BJ (cell line): ENCODE measurements around the gene OIT3. TPM values are rescaled to one million over a fixed set of nuclear protein-coding genes. Genes with fewer than 3 reads are reported as not detected.
"Not testable (repeated sequence)": the region's sequence is repeated elsewhere in the genome, so short reads cannot be mapped to it uniquely, and the experiment has no call there.

Experiments
- CTCF ChIA-PET: fragments of 350-600 bp; formaldehyde crosslinking; extraction: SDS; loops from one replicate; lab custom pipeline; 2021; ENCODE audit warnings: antibody characterized with exemption, inconsistent platforms; lab: Yijun Ruan, JAX
- POLR2A ChIA-PET: fragments of 300-600 bp; sonication (Branson Sonifier 250); formaldehyde crosslinking; extraction: SDS; loops from one replicate; lab custom pipeline; 2021; ENCODE audit warnings: antibody characterized with exemption; lab: Charles Lee
- DNase-seq: peaks from one replicate; pipeline ENCODE4 v3.0.0-alpha.2; 2011; ENCODE audit warnings: low read depth
- H3K27me3 ChIP-seq: 2 replicates; pipeline ENCODE4 v1.6.0; 2011; ENCODE audit warnings: low read length; ENCODE audit not compliant: control insufficient read depth, insufficient read depth
- H3K36me3 ChIP-seq: 2 replicates; pipeline ENCODE4 v1.5.1; 2011; ENCODE audit warnings: low read length; ENCODE audit not compliant: control insufficient read depth, insufficient read depth
- H3K4me3 ChIP-seq: 2 replicates; pipeline ENCODE4 v1.5.1; 2011; ENCODE audit warnings: low read depth, mild to moderate bottlenecking, control low read depth, low read length
- polyA plus RNA-seq: library from polyadenylated mRNA; depleted of rRNA; stranded (reverse); fragments of >200 nt; gene quantifications from 2 replicates; pipeline ENCODE4 v1.2.3, GENCODE V29; 2011
- TF ChIP-seq, protein P1 (sequence below): IDR thresholded peaks from 2 replicates; pipeline ENCODE4 v1.5.1; 2011; ENCODE audit warnings: low read depth, mild to moderate bottlenecking, control low read depth, inconsistent platforms, low read length, moderate library complexity; ENCODE audit not compliant: insufficient read depth

The OIT3 gene
- polyA plus RNA-seq, 1 experiment = not detected

DNA sequence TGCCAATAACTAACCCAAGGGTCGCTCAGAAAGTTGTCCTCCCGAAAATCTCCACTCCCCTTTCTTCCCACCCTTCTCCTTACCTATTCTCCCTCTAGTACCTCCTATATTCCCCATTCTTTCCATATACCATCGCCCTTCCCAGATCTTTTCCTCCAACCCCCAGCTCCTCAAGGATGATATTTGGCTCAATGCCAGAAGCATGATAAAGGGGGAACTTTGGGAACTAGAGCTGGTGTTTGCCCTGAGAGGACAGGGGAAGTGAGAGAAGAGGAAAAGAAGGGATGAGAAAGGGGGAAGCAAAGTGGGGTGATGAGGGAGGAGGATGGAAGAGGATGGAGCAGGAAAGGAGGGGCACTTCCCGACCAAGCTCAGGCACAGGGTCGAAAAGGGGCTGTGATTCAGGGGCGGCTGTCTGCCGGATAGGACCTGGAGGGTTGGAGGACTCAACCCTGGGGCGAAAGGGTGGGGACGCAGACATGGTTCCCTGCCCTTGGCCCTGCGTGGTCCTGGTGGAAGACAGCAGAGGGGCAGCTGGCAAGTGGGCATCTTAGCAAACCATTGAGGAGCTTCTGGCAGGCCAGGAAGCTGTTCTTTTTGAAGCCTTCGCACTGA, 1.8 kb downstream of the OIT3 start:
- Histone ChIP-seq H3K4me3 (no peak overlapping the region), H3K27me3 (peaks cover 2% of the 10 kb centered on the region; the same call in 1 of the 2 replicates), H3K36me3 (no peaks in the 10 kb centered on the region)
- DNase-seq = no peak
- POLR2A ChIA-PET = no interaction called here
- CTCF ChIA-PET = interaction anchor here (0.9 kb wide), 1 partner anchor 19 kb away, joined by 4 read pairs; no protein-coding TSS in a partner anchor
- TF ChIP-seq, protein P1, sequence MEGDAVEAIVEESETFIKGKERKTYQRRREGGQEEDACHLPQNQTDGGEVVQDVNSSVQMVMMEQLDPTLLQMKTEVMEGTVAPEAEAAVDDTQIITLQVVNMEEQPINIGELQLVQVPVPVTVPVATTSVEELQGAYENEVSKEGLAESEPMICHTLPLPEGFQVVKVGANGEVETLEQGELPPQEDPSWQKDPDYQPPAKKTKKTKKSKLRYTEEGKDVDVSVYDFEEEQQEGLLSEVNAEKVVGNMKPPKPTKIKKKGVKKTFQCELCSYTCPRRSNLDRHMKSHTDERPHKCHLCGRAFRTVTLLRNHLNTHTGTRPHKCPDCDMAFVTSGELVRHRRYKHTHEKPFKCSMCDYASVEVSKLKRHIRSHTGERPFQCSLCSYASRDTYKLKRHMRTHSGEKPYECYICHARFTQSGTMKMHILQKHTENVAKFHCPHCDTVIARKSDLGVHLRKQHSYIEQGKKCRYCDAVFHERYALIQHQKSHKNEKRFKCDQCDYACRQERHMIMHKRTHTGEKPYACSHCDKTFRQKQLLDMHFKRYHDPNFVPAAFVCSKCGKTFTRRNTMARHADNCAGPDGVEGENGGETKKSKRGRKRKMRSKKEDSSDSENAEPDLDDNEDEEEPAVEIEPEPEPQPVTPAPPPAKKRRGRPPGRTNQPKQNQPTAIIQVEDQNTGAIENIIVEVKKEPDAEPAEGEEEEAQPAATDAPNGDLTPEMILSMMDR = no peak

DNA sequence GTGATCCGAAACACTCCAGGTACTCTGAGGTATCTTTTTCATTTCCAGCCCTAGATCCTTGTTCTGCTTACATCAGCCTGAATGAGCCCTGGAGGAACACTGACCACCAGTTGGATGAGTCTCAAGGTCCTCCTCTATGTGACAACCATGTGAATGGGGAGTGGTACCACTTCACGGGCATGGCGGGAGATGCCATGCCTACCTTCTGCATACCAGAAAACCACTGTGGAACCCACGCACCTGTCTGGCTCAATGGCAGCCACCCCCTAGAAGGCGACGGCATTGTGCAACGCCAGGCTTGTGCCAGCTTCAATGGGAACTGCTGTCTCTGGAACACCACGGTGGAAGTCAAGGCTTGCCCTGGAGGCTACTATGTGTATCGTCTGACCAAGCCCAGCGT, 5.1 kb downstream of the OIT3 start:
- H3K27me3 ChIP-seq = peaks cover 2% of the 10 kb centered on the region; the same call in 1 of the 2 replicates
- CTCF ChIA-PET = no interaction called here

DNA sequence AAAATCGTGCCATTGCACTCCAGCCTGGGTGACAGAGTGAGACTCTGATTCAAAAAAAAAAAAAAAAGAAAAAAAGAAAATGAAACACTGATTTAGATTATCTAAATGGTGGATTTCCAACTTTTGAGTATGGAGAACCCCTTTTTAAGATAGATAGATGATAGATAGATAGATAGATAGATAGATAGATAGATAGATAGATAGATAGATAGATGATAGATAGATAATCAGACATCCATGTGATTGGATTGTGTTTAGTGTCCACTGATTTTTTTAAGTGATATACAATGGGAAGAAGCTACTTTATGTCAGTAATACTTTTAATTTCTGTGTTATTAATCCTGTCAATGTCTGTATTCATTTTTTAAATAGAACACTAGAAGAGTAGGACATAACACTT, 6.0 kb downstream of the OIT3 start:
- peaks cover 2% of the 10 kb centered on the region; the same call in 1 of the 2 replicates for H3K27me3 ChIP-seq
- TF ChIP-seq, protein P1 = no peak
- no peak overlapping the region for H3K4me3 ChIP-seq
- no peaks in the 10 kb centered on the region for H3K36me3 ChIP-seq
- ChIA-PET POLR2A (no interaction called here), CTCF (interaction anchor here (1.2 kb wide), 1 partner anchor 15 kb away, joined by 4 read pairs; no protein-coding TSS in a partner anchor)
- DNase-seq = no peak

More for the DNA sequence above, 5.1 kb downstream of the OIT3 start:
- POLR2A ChIA-PET = no interaction called here
- Histone ChIP-seq H3K36me3 (no peaks in the 10 kb centered on the region), H3K4me3 (no peak overlapping the region)
- DNase-seq = no peak
- TF ChIP-seq, protein P1 = no peak

DNA sequence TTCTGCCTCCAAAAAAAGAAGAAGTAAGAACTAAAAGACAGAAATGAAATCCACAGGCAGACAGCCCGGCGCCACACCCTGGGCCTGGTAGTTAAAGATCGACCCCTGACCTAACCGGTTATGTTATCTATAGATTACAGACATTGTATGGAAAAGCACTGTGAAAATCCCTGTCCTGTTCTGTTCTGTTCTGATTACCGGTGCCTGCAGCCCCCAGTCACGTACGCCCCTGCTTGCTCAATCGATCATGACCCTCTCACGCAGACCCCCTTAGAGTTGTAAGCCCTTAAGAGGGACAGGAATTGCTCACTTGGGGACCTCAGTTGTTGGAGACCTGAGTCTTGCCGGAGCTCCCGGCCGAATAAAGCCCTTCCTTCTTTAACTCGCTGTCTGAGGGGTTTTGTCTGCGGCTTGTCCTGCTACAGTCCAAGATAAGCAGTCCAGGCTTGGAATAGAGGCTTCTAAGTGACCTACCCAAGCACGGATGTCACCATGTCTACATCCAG, 10.5 kb downstream of the OIT3 start:
- CTCF ChIA-PET, H3K27me3 ChIP-seq, H3K4me3 ChIP-seq, POLR2A ChIA-PET, H3K36me3 ChIP-seq, DNase-seq: not testable (repeated sequence)

DNA sequence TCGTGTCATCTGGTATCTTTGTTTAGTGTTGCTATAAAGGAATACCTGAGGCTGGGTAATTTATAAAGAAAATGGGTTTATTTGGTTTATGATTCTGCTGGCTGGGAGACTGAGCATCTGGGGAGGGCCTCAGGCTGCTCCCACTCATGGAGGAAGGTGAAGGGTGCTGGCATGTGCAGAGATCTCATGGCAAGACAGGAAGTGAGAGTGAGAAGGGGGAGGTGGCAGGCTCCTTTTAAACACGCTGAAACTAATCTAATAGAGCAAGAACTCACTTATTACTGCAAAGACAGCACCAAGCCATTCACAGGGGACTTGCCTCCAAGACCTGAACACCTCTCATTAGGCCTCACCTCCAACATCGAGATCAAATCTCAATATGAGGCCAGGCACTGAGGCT, 11.3 kb downstream of the OIT3 start:
- ChIA-PET CTCF (no interaction called here), POLR2A (no interaction called here)
- TF ChIP-seq, protein P1 = no peak
- no peak overlapping the region for H3K4me3 ChIP-seq
- no peaks in the 10 kb centered on the region for H3K36me3 ChIP-seq
- no peaks in the 10 kb centered on the region for H3K27me3 ChIP-seq
- DNase-seq = no peak
